GM18870 (cell line): ENCODE results near the gene NME2.

ENCODE experiments used
- ATAC-seq: cut with Tn5 transposase; IDR thresholded peaks from one replicate; pipeline ENCODE4 v1.9.1; 2021; ENCODE audit warnings: moderate library complexity; ENCODE audit not compliant: unreplicated experiment

The NME2 gene

GRCh38 chr17:51200295-51200694 lies 34.1 kb downstream of the NME2 start:
- no peak for ATAC-seq

GRCh38 chr17:51200846-51201245 lies 34.6 kb downstream of the NME2 start:
- ATAC-seq = no peak

- ATAC-seq = no peak
Measured at GRCh38 chr17:51203838-51204237, 37.6 kb downstream of the NME2 start.

GRCh38 chr17:51214920-51215319 lies 48.7 kb downstream of the NME2 start:
- no peak for ATAC-seq

- no peak for ATAC-seq
Measured at GRCh38 chr17:51217946-51218345, 51.7 kb downstream of the NME2 start.

GRCh38 chr17:51221322-51221721 lies 55.1 kb downstream of the NME2 start:
- no peak for ATAC-seq
